ENCODE measurements around the gene TBPL1. TPM values are rescaled to one million over a fixed set of nuclear protein-coding genes. Genes with fewer than 3 reads are reported as not detected.

The TBPL1 gene
- total and polyA plus RNA-seq, 10 of the 15 experiments (the other 5 are each of a cell fraction or from before 2014, with no cell fraction given), result 34.6 to 71.2 (median 43.0) TPM

DNA sequence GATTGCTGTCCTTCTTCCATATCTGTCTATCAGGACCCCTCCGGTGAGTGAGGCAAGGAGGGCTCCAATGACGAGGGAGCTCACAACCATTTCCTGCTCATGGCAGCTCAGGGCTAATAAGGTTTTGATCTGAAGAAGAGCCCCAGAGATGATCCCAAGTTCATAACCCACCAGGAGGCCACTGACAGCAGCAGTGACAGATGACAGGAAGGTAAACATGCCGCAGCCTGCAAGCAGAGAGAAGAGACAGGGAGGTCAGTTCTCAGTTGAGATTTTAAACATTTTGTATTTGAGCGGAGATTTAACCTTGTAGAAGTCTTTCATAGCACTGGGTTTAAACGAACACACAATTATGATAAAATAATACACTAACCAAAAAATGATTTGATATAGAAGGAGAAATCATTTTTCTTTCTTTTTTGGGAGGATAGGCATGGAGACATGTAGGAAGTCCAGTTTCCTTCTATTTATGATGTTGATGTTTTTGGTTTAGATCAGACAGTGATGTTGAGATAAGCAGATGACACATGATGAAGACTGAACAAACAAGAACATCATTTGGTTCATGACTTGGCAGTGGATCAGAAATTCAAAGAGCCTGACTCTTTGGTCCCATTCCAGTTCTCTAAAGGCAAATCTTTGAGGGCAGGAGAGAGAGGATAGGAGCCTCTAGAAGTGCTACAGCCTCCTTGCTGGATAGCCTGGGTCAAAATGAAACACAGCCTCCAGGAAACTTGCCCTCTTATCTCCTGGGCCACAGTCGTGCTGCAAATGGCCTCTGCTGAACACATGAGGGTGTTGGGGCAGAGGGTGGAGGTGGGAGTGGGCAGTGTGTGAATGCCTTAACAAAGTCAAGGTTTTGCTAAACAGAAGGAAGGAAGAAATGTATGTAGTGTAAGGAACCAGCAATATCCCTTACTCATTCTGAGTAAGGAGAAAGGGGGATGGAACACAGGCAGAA is 76.8 kb downstream of the TBPL1 start:
- ChIA-PET RAD21 (ENCODE audit: unreplicated experiment) (no interaction called here), SMC1A (ENCODE audit: uncharacterized antibody, unreplicated experiment) (interaction anchor here (0.6 kb wide), 1 partner anchor 669 kb away, joined by 3 read pairs; no protein-coding TSS in a partner anchor), POLR2A (no interaction called here), CTCF (interaction anchor here (0.5 to 1.0 kb wide), 2 partner anchors 69 to 113 kb away, joined by 3 to 4 read pairs; no protein-coding TSS in a partner anchor)
- H3K4me2 ChIP-seq (ENCODE audit: control insufficient read depth, insufficient read depth), result no peak overlapping the region
- 33% methylated on average over 6 of the region's 6 CpGs for whole genome bisulfite sequencing (ENCODE audit: insufficient coverage, insufficient replicate concordance, low lambda C conversion rate, missing lambda C conversion rate)
- no peaks in the 10 kb centered on the region for H3K36me3 ChIP-seq (ENCODE audit: control insufficient read depth in 2 of 2, insufficient read depth in 2 of 2, low read length in 1 of 2)
- no peak overlapping the region for H3K4me3 ChIP-seq
- no peak overlapping the region for H3K9ac ChIP-seq (ENCODE audit: control insufficient read depth, insufficient read depth, low read length)
- no peak for DNase-seq (ENCODE audit: low read depth, low spot score)
- H3K4me1 ChIP-seq (ENCODE audit: control insufficient read depth, insufficient read depth, low read length), result no peaks in the 10 kb centered on the region
- no TSS peak for BruUV-seq (replicated peaks)
- no peaks in the 10 kb centered on the region for H3K9me3 ChIP-seq (replicated peaks; ENCODE audit: control insufficient read depth, insufficient read depth, low read length)
- ATAC-seq, result no peak
- H3K27ac ChIP-seq (ENCODE audit: control insufficient read depth, insufficient read depth), result no peak overlapping the region
- no peak overlapping the region for H2AFZ ChIP-seq (ENCODE audit: control insufficient read depth, low read depth, low read length)
- intact Hi-C loops (cut with micrococcal nuclease; ENCODE audit: unreplicated experiment), result no loop called here
- 0 out of 4 replicates have a peak, but pooled peaks cover 0 to 1% of the 10 kb centered on the region in 2 experiments for H3K27me3 ChIP-seq (replicated peaks in 1 of 2; ENCODE audit: control insufficient read depth in 2 of 2, insufficient read depth in 2 of 2, low read length in 1 of 2)
- H3K79me2 ChIP-seq (ENCODE audit: control insufficient read depth, insufficient read depth, low read length), result no peaks in the 10 kb centered on the region
- no peak for FAIRE-seq
- no peaks in the 10 kb centered on the region for H4K20me1 ChIP-seq (ENCODE audit: control insufficient read depth, insufficient read depth)
- TF ChIP-seq BCLAF1 (IDR thresholded peaks at IDR 0.05) (no peak), FOXM1 (IDR thresholded peaks at IDR 0.05; ENCODE audit: low read depth, low read length) (no peak), SP1 (IDR thresholded peaks at IDR 0.05; ENCODE audit: low read depth, low read length) (no peak), ZNF622 (IDR thresholded peaks at IDR 0.05) (no peak), DPF2 (IDR thresholded peaks at IDR 0.05) (no peak), KLF5 (IDR thresholded peaks at IDR 0.05; ENCODE audit: partially characterized antibody) (no peak), CREM (IDR thresholded peaks at IDR 0.05; ENCODE audit: low read depth) (no peak), RCOR1 (conservative IDR thresholded peaks at IDR 0.05; ENCODE audit: low read depth, low read length) (no peak), NR2C2 (IDR thresholded peaks at IDR 0.05; ENCODE audit: borderline replicate concordance, control insufficient read depth, insufficient read length, low read depth) (no peak), FOXK2 (IDR thresholded peaks at IDR 0.05) (no peak), MXI1 (IDR thresholded peaks at IDR 0.05; ENCODE audit: low read depth, low read length) (no peak), JUNB (IDR thresholded peaks at IDR 0.05) (no peak), TARDBP (IDR thresholded peaks at IDR 0.05; ENCODE audit: borderline replicate concordance) (no peak), BACH1 (IDR thresholded peaks at IDR 0.05; ENCODE audit: borderline replicate concordance) (no peak), HDAC2 (IDR thresholded peaks at IDR 0.05) (no peak)
- TF ChIP-seq, protein P1, sequence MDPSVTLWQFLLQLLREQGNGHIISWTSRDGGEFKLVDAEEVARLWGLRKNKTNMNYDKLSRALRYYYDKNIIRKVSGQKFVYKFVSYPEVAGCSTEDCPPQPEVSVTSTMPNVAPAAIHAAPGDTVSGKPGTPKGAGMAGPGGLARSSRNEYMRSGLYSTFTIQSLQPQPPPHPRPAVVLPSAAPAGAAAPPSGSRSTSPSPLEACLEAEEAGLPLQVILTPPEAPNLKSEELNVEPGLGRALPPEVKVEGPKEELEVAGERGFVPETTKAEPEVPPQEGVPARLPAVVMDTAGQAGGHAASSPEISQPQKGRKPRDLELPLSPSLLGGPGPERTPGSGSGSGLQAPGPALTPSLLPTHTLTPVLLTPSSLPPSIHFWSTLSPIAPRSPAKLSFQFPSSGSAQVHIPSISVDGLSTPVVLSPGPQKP (IDR thresholded peaks at IDR 0.05; ENCODE audit: low read depth, low read length), result no peak
- TF ChIP-seq, protein P2, sequence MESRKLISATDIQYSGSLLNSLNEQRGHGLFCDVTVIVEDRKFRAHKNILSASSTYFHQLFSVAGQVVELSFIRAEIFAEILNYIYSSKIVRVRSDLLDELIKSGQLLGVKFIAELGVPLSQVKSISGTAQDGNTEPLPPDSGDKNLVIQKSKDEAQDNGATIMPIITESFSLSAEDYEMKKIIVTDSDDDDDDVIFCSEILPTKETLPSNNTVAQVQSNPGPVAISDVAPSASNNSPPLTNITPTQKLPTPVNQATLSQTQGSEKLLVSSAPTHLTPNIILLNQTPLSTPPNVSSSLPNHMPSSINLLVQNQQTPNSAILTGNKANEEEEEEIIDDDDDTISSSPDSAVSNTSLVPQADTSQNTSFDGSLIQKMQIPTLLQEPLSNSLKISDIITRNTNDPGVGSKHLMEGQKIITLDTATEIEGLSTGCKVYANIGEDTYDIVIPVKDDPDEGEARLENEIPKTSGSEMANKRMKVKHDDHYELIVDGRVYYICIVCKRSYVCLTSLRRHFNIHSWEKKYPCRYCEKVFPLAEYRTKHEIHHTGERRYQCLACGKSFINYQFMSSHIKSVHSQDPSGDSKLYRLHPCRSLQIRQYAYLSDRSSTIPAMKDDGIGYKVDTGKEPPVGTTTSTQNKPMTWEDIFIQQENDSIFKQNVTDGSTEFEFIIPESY (IDR thresholded peaks at IDR 0.05), result no peak
- TF ChIP-seq, protein P3, sequence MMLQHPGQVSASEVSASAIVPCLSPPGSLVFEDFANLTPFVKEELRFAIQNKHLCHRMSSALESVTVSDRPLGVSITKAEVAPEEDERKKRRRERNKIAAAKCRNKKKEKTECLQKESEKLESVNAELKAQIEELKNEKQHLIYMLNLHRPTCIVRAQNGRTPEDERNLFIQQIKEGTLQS (IDR thresholded peaks at IDR 0.05; ENCODE audit: borderline replicate concordance, extremely low read depth, low read depth, low read length), result no peak
- in situ Hi-C loops (cut with MboI), result no loop called here
